GM10266 (cell line): Measurements from ENCODE around the gene RADIL.

ENCODE experiments used
- DNase-seq: peaks from one replicate; pipeline ENCODE4 v3.0.0; 2012; ENCODE audit errors: extremely low spot score
- CTCF ChIP-seq: IDR thresholded peaks from 2 replicates; pipeline ENCODE4 v1.5.1; 2012; ENCODE audit warnings: mild to moderate bottlenecking, low read depth; ENCODE audit not compliant: control insufficient read depth, insufficient read depth; ENCODE audit errors: missing control alignments

The RADIL gene

DNA sequence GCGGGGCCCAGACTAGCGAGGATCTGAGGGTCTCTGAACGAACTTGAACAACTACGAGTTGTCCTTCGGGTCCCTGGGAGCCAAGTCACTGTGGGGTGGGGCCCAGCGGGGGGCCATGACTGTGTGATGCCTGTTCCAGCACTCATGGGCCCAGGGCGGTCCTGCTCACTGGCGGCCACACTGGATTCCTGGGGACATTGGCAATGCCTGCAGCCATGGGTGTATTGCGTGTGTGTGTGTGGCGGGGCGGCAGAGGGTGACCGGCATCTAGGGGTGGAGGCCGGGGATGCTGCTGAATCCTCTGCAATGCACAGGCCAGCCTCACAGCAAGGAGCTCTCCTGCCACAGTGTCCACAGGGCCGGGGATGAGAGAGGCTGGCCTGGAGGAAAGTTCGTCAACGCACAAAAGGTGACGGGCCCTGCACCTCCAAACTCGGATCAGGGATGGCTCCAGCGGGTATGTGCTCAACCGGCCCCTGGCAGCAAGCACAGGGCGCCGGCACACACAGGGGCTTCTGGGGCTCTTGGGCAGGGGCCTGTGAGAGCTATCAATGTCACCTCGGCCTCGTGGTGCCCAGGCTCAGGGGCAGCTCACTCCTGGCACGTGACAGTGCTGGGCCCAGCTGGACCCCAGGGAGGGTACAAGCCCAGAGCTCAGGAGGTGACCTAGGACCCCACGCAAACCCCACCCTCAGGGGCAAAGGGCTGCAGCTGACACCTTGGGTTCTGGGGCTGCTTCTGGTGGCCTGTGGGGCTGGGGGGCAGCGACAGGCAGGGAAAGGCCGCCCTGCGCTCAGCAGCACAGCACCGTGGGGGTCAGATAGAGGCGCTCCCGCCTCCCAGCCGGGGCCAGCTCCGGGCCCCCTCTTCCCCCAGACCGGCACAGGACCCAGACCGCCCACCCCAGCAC is 49.6 kb downstream of the RADIL start:
- TF ChIP-seq CTCF = no peak
- DNase-seq = no peak

DNA sequence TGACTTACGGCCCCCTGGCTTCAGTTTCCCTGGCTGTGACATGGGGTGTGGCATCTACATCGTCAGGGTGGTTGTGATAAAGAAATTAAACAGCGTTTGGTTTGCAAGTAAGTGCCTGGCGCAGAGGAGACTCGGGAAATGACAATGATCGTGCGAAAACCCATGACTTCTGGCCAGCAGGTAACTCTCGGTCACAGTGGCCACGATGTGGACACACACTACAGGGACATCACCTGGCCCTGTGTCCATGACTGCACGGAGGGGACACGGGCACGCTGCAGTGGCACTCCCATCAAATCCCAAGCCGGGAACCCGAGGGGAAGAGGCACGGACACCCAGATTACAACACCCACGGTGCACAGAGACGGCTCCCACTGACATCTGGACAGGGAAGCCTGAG is 50.3 kb downstream of the RADIL start:
- DNase-seq = no peak
- no peak for TF ChIP-seq CTCF

DNA sequence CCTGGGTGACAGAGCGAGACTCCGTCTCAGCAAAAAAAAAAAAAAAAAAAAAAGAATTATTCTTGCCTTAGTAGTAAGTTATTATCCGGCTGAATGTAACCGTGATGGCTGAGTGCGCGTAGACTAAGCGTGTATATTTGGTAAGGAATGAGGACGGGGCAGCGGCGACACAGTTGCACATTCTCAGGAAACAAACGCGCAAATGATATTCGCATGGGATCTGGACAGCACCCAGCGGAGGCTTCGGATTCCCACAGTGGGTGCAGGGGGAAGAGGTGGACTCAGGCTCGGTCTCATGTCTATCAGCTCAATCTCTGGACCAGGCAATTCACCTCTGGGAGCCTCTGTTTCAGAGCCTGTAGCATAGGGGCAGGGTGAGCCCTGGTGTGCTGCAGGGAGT is 50.8 kb downstream of the RADIL start:
- TF ChIP-seq CTCF = no peak
- DNase-seq = no peak

DNA sequence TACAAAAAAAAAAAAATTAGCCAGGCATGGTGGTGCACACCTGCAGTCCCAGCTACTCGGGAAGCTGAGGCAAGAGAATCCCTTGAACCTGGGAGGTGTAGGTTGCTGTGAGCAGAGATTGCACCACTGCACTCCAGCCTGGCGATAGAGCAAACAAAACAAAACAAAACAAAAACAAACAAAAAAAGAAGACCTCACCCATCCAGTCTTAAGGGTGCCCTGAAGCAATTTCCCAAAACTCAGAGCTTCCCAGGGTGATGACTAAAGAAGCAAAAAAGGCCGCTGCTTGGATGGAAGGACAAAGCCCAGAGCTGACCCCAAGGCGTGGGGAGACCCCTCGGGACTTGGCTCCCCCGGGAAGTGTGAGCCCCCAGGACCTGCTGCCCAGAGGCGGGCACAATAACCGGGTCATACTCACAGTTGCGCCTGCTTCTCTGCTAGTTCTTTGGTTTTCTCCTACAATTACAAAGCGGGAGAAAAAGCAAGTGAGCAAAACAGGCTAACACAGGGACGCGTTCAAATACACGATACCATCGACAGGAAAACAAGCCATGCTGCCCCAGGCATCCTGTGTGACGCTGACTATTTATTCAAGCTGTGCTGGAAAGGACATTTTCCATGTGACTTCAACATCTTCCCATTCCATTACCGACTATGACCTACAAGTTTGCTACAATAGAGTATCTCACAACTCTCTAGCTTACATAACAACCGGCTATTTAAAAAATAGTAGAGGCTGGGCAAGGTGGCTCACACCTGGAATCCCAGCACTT is 51.6 kb downstream of the RADIL start:
- no peak for DNase-seq
- TF ChIP-seq CTCF = no peak

DNA sequence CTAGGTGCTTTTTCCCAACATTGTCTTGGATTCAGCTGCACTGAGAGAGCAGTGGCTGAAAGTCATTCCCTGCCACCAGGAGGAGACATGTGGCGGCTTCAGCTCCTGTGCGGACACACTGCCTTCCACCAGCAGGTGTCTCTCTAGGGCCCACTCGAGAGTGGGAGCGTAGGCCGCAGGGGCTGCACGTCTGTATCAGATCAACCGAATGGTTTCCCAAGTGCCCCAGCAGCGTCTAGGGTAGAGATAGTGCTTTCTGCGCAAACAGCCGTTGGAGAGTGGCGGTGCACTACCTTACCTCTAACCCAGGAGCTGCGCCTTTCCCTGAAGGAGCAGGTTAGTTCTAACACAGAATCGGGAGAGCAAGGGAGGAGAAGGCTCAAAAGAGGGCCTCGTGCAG is 53.3 kb downstream of the RADIL start:
- DNase-seq = no peak
- peak; percentile 69 for TF ChIP-seq CTCF

DNA sequence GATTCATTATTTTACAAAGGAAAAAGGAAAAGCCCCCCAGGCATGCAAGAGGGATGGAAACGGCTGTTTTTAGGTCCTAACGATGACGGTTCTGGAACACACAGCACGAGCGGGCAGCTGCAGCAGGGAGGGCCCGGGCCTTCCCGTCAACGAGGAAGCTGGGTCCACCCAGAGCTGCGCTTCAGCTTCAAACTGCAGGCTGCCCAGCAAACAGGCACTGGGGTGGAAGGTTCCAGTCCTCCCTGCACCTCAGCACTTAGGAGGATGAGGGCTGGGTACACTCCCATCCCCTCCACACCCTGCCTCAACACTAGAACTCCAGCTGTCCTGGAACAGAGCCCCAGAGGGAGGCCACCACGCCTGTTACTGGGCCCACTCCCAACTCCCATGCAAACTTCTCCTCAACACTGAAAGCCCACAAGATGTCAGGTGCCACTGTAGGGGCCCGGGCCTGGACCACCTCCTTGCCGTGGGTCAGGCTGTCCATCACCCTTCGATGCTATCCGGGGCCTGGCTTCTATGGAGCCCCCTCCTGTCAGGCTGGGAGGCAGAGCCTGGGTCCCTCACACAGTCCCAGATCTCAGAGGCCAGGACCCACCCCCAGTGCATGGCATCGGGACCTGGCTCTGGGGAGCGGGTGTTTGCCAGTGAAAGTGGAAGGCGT is 54.7 kb downstream of the RADIL start:
- DNase-seq = no peak
- no peak for TF ChIP-seq CTCF
